ENCODE data around the gene TRPC3.

DNA sequence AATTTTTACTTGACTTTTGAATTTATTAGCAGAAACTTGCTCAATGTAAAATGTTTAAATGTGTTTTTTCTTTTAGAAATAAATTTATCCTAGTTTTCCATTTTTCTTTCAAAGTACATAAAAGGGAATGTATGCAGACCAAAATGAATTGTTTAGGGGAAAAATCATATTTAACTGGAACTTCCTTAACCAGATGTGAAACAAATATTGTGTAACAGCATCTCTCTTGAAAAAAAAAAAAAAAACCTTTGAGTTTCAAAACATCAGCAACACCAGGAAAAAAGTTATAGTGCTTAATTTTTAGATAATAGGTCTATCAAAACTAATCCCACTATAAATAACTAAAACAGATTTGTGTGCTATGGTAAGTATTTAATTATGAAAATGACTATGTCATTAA is 113.7 kb downstream of the TRPC3 start:
- TF ChIP-seq ZNF274 (IDR thresholded peaks at IDR 0.05; ENCODE audit: low read depth, low read length): no peak
- TF ChIP-seq YY1 (IDR thresholded peaks at IDR 0.05; ENCODE audit: insufficient read depth, insufficient read length): no peak
- TF ChIP-seq SUZ12 (IDR thresholded peaks at IDR 0.05; ENCODE audit: extremely low read depth, insufficient read depth, insufficient read length): no peak
